NB4 (cell line): ENCODE data around the gene SUMO3.
A peak's percentile ranks its signal among the peaks of the same experiment; 100 is the strongest.

ENCODE experiments used
- DNase-seq: peaks from one replicate; pipeline ENCODE4 v3.0.0; 2010; ENCODE audit warnings: low read depth
- H3K4me3 ChIP-seq: one replicate; pipeline ENCODE4 v1.5.1; 2011; ENCODE audit warnings: mild to moderate bottlenecking, low read depth, low read length, moderate library complexity
- MYC ChIP-seq: IDR thresholded peaks from 2 replicates; pipeline ENCODE4 v1.6.1; 2011; ENCODE audit warnings: low read depth, low read length
- POLR2A ChIP-seq: IDR thresholded peaks from 2 replicates; pipeline ENCODE4 v1.6.1; 2011; ENCODE audit warnings: mild to moderate bottlenecking; ENCODE audit not compliant: insufficient read length; ENCODE audit errors: extremely low read depth
- TF ChIP-seq, protein P1 (sequence below): IDR thresholded peaks from 2 replicates; pipeline ENCODE4 v1.6.1; 2011; ENCODE audit warnings: low read depth, low read length
- TF ChIP-seq, protein P2 (sequence below): IDR thresholded peaks from one replicate; pipeline ENCODE4 v1.5.1; 2012; ENCODE audit warnings: low read depth, low read length

Gene SUMO3

DNA sequence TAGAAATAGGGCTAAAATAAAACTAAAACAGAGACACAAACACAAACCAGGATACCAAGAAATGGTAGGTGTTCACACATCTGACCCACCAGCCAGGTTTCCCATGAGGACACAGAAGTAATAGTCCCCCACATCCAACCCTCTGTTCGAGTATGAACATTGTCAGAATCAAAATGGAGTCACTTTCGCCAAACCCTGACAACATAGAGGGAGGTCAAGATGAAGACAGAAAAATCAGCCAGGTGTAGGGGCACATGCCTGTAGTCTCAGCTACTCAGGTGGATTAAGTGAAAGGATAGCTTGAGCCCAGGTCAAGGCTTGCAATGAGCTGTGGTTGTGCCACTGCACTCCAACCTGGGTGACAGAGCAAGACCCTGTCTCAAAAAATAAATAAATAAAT, 20.1 kb downstream of the SUMO3 start:
- H3K4me3 ChIP-seq = no peak overlapping the region
- no peak for DNase-seq
- no peak for TF ChIP-seq POLR2A
- TF ChIP-seq, protein P1, sequence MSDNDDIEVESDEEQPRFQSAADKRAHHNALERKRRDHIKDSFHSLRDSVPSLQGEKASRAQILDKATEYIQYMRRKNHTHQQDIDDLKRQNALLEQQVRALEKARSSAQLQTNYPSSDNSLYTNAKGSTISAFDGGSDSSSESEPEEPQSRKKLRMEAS = no peak
- TF ChIP-seq, protein P2, sequence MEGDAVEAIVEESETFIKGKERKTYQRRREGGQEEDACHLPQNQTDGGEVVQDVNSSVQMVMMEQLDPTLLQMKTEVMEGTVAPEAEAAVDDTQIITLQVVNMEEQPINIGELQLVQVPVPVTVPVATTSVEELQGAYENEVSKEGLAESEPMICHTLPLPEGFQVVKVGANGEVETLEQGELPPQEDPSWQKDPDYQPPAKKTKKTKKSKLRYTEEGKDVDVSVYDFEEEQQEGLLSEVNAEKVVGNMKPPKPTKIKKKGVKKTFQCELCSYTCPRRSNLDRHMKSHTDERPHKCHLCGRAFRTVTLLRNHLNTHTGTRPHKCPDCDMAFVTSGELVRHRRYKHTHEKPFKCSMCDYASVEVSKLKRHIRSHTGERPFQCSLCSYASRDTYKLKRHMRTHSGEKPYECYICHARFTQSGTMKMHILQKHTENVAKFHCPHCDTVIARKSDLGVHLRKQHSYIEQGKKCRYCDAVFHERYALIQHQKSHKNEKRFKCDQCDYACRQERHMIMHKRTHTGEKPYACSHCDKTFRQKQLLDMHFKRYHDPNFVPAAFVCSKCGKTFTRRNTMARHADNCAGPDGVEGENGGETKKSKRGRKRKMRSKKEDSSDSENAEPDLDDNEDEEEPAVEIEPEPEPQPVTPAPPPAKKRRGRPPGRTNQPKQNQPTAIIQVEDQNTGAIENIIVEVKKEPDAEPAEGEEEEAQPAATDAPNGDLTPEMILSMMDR = no peak
- TF ChIP-seq MYC = no peak

DNA sequence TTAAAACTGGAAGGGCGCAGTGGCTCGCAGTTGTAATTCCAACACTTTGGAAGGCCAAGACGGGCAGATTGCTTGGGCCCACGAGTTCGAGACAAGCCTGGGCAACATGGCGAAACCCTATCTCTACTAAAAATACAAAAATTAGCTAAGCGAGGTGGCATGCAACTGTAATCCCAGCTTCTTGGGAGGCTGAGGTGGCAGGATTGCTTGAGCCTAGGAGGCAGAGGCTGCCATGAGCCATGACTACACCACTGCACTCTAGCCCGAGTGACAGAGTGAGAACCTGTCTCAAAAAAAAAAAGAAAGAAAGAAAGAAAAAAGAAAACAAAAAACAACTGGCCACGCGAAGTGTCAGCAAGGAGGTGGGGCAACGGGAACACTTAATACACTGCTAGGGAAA, 22.5 kb downstream of the SUMO3 start:
- no peak for DNase-seq
- no peak overlapping the region for H3K4me3 ChIP-seq
- TF ChIP-seq, protein P2 = no peak
- TF ChIP-seq, protein P1 = no peak
- no peak for TF ChIP-seq MYC
- TF ChIP-seq POLR2A = no peak

DNA sequence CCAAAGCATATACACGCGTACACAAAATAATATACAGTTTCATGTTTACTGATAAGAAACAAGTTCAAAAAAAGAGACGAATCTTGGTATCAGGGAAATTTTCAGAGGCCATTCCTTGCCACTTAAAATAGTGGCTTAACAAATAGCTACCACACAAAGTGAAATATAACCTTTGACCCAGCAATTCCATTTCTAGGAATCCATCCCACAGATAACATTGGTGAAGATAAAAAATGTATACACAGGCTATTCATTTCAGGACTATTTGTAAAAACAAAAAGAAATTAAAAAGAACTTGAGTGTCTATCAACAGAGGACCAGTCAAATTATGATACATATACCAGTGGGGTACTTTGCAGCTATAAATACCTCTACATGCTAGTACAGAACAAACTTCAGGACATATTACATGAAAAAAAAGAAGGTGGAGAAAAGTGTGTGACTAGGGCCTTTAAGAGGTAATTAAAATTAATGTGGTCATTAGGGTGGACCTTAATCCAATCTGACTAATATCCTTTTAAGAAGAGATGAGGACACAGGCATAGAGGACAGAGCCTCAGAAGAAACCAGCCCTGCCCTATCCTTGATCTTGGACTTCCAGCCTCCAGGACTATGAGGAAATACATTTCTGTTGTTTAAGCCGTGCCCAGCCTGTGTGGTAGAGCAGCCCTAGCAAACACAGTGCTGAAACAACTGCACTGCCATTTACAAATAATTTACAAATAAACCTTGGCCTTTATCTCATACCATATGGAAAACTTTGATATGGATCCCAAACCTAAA, 24.1 kb downstream of the SUMO3 start:
- TF ChIP-seq MYC (no peak), POLR2A (no peak)
- TF ChIP-seq, protein P1 = no peak
- TF ChIP-seq, protein P2 = no peak
- DNase-seq = no peak
- no peak overlapping the region for H3K4me3 ChIP-seq

DNA sequence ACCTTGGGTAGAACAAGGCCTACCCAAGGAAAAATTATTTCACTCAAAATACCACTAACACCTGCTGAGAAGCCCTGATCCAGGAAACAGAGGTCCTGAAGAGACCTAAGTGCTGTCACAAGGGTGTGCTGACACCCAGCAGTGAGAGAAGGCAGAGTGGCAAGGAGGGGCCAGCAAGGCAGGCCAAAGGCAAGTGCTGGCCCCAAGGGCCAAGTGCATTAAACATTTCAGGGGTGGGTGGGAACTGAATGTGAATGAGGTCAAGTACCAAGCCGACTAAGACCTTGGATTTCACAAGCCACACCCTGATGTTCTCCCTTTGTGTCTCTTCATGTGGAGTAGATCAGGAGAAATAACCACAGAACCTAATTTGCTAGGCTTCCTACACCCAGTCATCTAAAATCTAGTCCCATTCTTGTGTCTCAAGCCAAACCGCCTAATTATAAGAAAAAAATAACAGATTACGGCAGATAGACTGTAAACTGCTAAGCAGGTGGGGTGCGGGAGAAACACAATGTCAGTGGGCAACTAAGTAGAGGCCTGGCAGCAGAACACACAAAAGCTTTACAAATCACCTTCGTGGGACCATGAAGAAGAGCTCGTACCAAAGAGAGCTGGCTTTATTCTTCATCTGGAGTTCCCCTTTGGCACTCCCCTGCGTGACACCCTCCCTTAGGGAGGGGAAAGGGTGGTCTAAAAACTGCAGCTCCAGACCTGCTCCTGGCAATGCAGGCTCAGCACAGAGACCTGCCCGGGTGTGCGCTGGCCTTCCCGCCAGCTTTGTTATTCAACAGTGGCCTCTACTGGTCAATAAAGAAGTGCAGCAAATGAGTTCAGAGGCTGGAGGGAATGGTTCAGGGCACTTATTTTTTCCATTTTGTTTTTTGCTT, 24.9 kb downstream of the SUMO3 start:
- peak; percentile 67 for DNase-seq
- no peak for TF ChIP-seq MYC
- TF ChIP-seq, protein P2 = peak; percentile 67
- H3K4me3 ChIP-seq = no peak overlapping the region

DNA sequence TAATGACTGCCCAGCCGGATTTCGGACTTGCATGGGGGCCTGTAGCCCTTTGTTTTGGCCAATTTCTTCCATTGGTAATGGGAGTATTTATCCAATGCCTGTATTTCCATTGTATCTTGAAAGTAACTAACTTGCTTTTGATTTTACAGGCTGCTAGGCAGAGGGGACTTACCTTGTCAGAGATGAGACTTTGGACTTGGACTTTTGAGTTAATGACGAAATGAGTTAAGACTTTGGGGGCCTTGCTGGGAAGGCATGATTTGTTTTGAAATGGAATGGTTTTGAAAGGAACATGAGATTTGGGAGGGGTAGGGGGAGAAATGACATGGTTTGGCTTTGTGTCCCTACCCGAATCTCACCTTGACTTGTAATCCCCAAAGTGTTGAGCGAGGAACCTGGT, 25.9 kb downstream of the SUMO3 start:
- DNase-seq = no peak
- TF ChIP-seq, protein P1 = no peak
- TF ChIP-seq POLR2A (no peak), MYC (no peak)
- TF ChIP-seq, protein P2 = no peak
- H3K4me3 ChIP-seq = no peak overlapping the region
